G401.6 (cell line): ENCODE results near the gene ST3GAL3.

ENCODE experiments used
- FAIRE-seq: peaks from 2 replicates; lab custom pipeline; 2012; peaks lifted over from hg19 to GRCh38; lab: Jason Lieb, UNC

ST3GAL3 gene

GRCh38 chr1:43914576-43915525 lies 207.5 kb downstream of the ST3GAL3 start:
- no peak for FAIRE-seq

GRCh38 chr1:43919906-43920305 lies 212.6 kb downstream of the ST3GAL3 start:
- FAIRE-seq: no peak

- no peak for FAIRE-seq
Observed at GRCh38 chr1:43921022-43921421, 213.7 kb downstream of the ST3GAL3 start.

- no peak for FAIRE-seq
Observed at GRCh38 chr1:43924516-43924915, 217.2 kb downstream of the ST3GAL3 start.

GRCh38 chr1:43925846-43926245 lies 218.5 kb downstream of the ST3GAL3 start:
- FAIRE-seq: no peak

GRCh38 chr1:43930168-43930948 lies 223.0 kb downstream of the ST3GAL3 start:
- no peak for FAIRE-seq

- no peak for FAIRE-seq
Observed at GRCh38 chr1:43930949-43931275, 223.6 kb downstream of the ST3GAL3 start.

- FAIRE-seq: no peak
Observed at GRCh38 chr1:43931711-43932660, 224.7 kb downstream of the ST3GAL3 start.

- FAIRE-seq: no peak
Observed at GRCh38 chr1:43932786-43933385, 225.6 kb downstream of the ST3GAL3 start.

GRCh38 chr1:43933386-43934100 lies 226.2 kb downstream of the ST3GAL3 start, which contains the start of gene ARTN:
Gene ARTN (plus strand): TSS chr1:43933801. CDS start chr1:43935657, 1,856 bp downstream.
- FAIRE-seq: no peak

- no peak for FAIRE-seq
Observed at GRCh38 chr1:43934101-43934985, 227.0 kb downstream of the ST3GAL3 start.

GRCh38 chr1:43934986-43935324 lies 227.6 kb downstream of the ST3GAL3 start:
- no peak for FAIRE-seq

GRCh38 chr1:43935711-43936427 lies 228.5 kb downstream of the ST3GAL3 start:
- no peak for FAIRE-seq

GRCh38 chr1:43936431-43937151 lies 229.3 kb downstream of the ST3GAL3 start:
- no peak for FAIRE-seq

- no peak for FAIRE-seq
Observed at GRCh38 chr1:43937179-43937865, 230.0 kb downstream of the ST3GAL3 start.

- no peak for FAIRE-seq
Observed at GRCh38 chr1:43938383-43938782, 231.0 kb downstream of the ST3GAL3 start.

GRCh38 chr1:43938892-43939587 lies 231.7 kb downstream of the ST3GAL3 start:
- FAIRE-seq: no peak
